Astrocyte of the spinal cord (primary cell): Measurements from ENCODE around the gene UMOD.
"Not testable (repeated sequence)": the region's sequence is repeated elsewhere in the genome, so short reads cannot be mapped to it uniquely, and the experiment has no call there.

ENCODE experiments used
- DNase-seq: peaks from one replicate; pipeline ENCODE4 v3.0.0; 2011; ENCODE audit warnings: low read depth, low spot score
- H3K4me3 ChIP-seq: 2 replicates; pipeline ENCODE4 v1.5.1; 2011; ENCODE audit warnings: low read depth, mild to moderate bottlenecking, low read length, moderate library complexity
- in situ Hi-C: cut with HindIII; loops from 2 replicates; pipeline ENCODE4 v1.10.0; 2017; ENCODE audit warnings: low sequenced_read_pairs
- TF ChIP-seq, protein P1 (sequence below): IDR thresholded peaks from 2 replicates; pipeline ENCODE4 v1.5.1; 2012; ENCODE audit warnings: low read depth, mild to moderate bottlenecking, low read length, inconsistent platforms

The UMOD gene

DNA sequence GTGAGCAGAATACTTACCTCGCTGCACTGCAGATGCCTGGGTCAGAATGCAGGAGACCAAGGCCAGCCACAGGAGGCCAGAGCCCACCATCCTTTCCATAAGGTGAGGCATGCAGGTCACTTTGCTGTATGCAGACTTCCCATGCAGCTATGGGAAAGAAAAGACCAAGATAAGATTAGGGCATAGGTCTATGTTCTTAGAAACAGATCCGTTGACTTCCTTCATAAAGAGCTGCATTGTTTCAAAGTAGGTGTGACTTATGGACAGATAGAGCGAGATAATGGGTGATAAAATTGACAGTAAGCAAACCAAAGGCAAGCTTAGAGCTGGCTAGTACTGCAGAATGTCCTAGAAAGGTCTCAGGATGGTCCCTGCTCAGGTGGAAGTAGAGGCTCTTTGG, 26.2 kb downstream of the UMOD start:
- no peak overlapping the region for H3K4me3 ChIP-seq
- no peak for DNase-seq
- in situ Hi-C loops = no loop called here
- TF ChIP-seq, protein P1, sequence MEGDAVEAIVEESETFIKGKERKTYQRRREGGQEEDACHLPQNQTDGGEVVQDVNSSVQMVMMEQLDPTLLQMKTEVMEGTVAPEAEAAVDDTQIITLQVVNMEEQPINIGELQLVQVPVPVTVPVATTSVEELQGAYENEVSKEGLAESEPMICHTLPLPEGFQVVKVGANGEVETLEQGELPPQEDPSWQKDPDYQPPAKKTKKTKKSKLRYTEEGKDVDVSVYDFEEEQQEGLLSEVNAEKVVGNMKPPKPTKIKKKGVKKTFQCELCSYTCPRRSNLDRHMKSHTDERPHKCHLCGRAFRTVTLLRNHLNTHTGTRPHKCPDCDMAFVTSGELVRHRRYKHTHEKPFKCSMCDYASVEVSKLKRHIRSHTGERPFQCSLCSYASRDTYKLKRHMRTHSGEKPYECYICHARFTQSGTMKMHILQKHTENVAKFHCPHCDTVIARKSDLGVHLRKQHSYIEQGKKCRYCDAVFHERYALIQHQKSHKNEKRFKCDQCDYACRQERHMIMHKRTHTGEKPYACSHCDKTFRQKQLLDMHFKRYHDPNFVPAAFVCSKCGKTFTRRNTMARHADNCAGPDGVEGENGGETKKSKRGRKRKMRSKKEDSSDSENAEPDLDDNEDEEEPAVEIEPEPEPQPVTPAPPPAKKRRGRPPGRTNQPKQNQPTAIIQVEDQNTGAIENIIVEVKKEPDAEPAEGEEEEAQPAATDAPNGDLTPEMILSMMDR = no peak

DNA sequence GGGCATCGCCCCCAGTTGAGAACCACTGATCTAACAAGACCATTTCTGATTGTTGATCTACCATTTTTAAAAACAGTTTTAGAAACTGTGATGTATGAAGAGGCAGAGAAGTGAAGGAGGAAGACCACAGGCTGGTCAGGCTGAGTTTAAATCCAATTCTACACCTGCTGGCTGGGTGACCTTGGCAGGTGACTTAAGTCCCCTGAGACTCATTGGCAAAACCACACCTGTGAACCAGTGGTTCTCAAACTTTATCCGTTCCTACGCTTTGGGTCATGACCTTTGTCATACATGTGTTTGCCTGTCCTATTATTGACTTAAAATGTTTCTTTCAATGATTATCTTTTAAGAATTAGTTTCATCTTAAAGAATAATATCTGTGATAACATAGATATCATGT, 27.5 kb downstream of the UMOD start:
- in situ Hi-C loops = no loop called here
- TF ChIP-seq, protein P1 = no peak
- H3K4me3 ChIP-seq = no peak overlapping the region

DNA sequence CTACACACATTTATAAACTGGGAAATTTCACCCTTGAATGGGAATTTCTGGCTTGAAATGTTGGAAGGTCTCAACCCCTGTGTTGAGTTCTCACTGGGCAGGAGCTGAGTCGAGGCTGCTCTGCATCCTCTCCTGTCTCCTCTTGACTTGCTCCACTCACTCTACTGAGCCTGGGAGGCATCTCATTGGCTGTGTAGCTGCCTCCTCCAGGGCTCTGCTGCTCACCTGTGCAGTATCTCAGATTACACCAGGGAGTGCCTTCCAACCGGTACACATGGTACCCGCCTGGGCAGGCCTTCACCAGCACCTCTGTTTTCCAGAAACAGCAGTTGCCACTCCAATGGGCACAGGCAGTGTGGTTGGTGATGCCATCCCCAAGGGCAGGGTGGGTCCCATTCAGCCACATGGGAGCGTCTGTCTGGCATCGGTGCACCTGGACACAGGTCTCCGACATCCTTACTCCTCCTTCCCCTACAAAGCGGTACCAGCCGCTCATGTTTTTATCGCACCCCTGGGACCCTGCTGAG, 28.9 kb downstream of the UMOD start:
- TF ChIP-seq, protein P1 = no peak
- H3K4me3 ChIP-seq = no peak overlapping the region
- DNase-seq = no peak
- in situ Hi-C loops = no loop called here

More for the DNA sequence above, 27.5 kb downstream of the UMOD start:
- DNase-seq = no peak

DNA sequence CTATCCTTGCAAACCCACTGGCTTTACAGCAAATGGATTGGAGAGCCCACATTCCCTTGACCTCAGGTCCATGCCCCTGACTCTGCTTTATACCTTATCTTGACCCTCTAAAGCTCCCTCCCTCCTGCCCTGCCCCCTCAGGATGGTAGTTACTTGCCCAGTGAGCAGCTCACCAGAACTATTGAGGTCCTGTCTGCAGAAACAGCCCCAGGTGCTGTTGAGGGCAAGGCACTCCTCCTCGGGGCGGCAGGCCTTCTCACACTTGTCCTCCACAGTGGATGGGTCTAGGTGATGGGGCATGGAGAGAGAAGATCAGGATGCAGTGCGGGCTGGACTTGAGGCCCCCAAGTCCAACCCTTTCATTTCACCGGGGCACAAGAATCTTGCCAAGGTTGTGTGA, 29.8 kb downstream of the UMOD start:
- in situ Hi-C loops = no loop called here
- H3K4me3 ChIP-seq = no peak overlapping the region
- DNase-seq = no peak
- TF ChIP-seq, protein P1 = no peak

DNA sequence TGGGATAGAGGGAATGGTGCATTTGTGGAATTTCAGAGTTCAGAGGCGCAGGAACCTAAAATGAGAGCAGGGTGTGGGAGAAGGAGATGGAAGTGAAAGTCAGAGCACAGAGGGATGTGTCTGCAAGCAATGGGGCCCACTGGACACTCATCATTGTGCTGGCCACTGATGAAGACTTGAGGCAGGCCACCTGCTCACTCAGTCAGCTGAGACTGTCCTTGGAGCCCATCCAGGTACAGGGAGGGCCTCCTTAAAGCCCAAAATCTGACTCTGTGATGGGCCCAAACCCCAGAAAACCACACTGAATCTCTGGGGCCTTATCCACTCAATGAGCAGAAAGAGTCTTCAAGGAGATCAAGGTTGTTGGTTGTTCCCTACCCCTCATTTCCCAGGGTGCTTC, 30.8 kb downstream of the UMOD start:
- in situ Hi-C loops = no loop called here
- TF ChIP-seq, protein P1 = no peak
- no peak for DNase-seq
- no peak overlapping the region for H3K4me3 ChIP-seq

DNA sequence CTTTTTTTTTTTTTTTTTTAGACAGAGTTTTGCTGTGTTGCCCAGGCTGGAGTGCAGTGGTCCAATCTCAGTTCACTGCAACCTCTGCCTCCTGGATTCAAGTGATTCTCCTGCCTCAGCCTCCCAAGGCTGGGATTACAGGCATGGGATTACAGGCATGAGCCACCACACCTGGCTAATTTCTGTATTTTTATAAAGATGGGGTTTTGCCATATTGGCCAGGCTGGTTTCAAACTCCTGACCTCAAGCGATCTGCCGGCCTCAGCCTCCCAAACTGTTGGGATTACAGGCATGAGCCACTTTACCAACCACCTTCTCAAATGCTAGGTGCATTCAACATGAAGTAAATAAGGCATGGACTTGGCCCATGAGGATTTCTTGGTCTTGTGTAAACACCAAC, 31.5 kb downstream of the UMOD start:
- DNase-seq, H3K4me3 ChIP-seq, in situ Hi-C loops: not testable (repeated sequence)

DNA sequence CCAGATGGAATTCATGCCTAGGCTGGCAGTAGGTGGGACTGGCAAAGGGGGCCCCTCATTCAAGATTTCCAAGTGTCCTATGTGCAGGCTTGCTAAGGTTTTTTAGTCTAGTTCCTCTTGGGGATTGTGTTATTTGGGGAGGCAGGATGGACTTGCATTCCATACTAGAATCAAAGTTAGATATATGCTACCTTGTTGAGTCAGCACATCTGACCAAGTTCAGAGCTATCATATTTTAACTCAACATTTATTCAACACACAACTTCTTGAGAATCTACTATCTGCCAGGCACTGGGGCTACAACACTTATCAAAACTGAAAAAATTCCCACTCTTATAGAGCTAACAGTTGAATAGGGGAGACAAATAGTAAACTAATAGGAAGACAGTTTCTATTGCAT, 31.9 kb downstream of the UMOD start:
- in situ Hi-C loops = no loop called here
- TF ChIP-seq, protein P1 = no peak
- no peak overlapping the region for H3K4me3 ChIP-seq
- DNase-seq = no peak
